Measurements from ENCODE around the gene PSEN1. TPM values are rescaled to one million over a fixed set of nuclear protein-coding genes. Genes with fewer than 3 reads are reported as not detected.

PSEN1 gene
- polyA plus RNA-seq, 2 of the 4 experiments (the other 2 are of a cell fraction) = 21.6 to 38.1 TPM

DNA sequence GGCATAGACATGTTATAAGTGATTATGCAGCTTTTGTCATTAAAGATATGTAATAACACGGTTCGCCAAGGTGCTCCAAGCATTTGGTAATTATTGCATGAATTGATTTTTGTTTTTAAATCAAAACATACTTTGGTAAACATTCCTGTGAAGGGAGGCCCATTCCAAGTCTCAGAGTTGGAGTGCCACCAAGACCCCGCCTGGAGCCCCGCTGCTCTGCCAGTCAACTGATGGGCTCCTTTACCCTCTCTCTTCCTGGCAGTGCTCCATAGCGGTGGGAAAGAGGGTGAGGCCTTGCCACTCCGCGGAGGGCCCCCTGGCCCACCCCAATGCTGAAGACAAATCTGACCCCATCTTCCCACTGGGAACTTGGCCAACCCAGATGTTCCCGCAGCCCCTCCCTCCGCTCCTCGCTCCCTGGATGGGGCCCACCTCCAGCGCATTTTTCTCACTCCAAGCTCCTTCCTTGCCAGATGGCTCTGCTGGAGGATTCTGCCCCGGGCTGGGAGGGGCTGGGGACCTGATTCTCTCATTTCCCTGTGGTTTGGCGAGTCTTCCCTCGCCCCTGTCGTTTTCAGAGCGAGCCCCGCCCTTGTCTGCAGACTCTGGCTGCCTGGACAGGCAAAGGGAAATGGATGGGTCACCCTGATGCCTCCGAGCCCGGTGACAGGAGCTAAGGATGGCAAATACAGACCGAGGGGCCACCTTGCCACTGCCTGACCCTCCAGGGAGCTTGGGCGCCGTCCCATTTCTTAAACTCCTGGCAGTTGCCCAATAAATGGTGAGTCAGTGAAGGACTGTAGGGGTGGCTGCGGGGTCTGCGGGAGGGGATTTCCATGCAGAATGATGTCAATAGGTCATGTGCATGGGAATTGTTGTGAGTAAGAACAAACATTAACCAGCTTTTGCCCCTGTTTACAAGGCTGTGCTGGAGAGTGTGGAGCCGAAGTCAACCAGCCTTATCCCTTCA lies 91.8 kb downstream of the PSEN1 start (continued):
- TF ChIP-seq ZNF302 (CRISPR knock-in tag; IDR thresholded peaks at IDR 0.05) (no peak), MAFK (IDR thresholded peaks at IDR 0.05; ENCODE audit: partially characterized antibody) (no peak), CHD2 (IDR thresholded peaks at IDR 0.05; ENCODE audit: low read length, partially characterized antibody) (no peak), ZC3H11A (IDR thresholded peaks at IDR 0.05) (no peak), SREBF2 (IDR thresholded peaks at IDR 0.05) (no peak), NPAS2 (CRISPR knock-in tag; IDR thresholded peaks at IDR 0.05; ENCODE audit: borderline replicate concordance) (no peak), HEYL (CRISPR knock-in tag; IDR thresholded peaks at IDR 0.05) (no peak), POLR2AphosphoS2 (conservative IDR thresholded peaks at IDR 0.05; ENCODE audit: low read length) (no peak), TFCP2L1 (CRISPR knock-in tag; IDR thresholded peaks at IDR 0.05) (no peak), HOXA7 (CRISPR knock-in tag; IDR thresholded peaks at IDR 0.05) (no peak), CBX8 (IDR thresholded peaks at IDR 0.05) (no peak), CHD4 (IDR thresholded peaks at IDR 0.05; ENCODE audit: borderline replicate concordance) (no peak), RCOR1 (IDR thresholded peaks at IDR 0.05; ENCODE audit: low read depth, low read length) (no peak), HOXB5 (CRISPR knock-in tag; IDR thresholded peaks at IDR 0.05) (peak; percentile 52; the same call in 1 of the 2 replicates), FOSL2 (IDR thresholded peaks at IDR 0.05) (peak; percentile 74; the same call in 1 of the 2 replicates), FOSL2 (CRISPR knock-in tag; IDR thresholded peaks at IDR 0.05) (peak; percentile 91), ZSCAN20 (CRISPR knock-in tag; IDR thresholded peaks at IDR 0.05) (no peak), RFX5 (IDR thresholded peaks at IDR 0.05) (no peak), SMC3 (IDR thresholded peaks at IDR 0.05) (0 out of 3 replicates have a peak, but pooled peaks have one; percentile 14), POLR2A (IDR thresholded peaks at IDR 0.05; ENCODE audit: low read length) (no peak), EHF (CRISPR knock-in tag; IDR thresholded peaks at IDR 0.05) (no peak), KDM5A (IDR thresholded peaks at IDR 0.05) (no peak), CEBPB (IDR thresholded peaks at IDR 0.05) (peak in 1 of 2 experiments; percentile 84; a peak in 2 of 4 replicates), GATA3 (IDR thresholded peaks at IDR 0.05; ENCODE audit: borderline replicate concordance) (peak; percentile 84), HDAC2 (IDR thresholded peaks at IDR 0.05) (no peak), JUNB (IDR thresholded peaks at IDR 0.05) (peak; percentile 83), BHLHE40 (IDR thresholded peaks at IDR 0.05; ENCODE audit: low read depth, low read length) (0 out of 2 replicates have a peak, but pooled peaks have one; percentile 35), KDM1A (IDR thresholded peaks at IDR 0.05; ENCODE audit: low read depth) (no peak), NR3C1 (IDR thresholded peaks at IDR 0.05) (no peak), CBX2 (IDR thresholded peaks at IDR 0.05; ENCODE audit: borderline replicate concordance, low read depth) (no peak), RNF2 (IDR thresholded peaks at IDR 0.05; ENCODE audit: borderline replicate concordance, low read depth) (no peak), JUN (IDR thresholded peaks at IDR 0.05) (peak; percentile 70 to 78; a peak in 3 of 5 replicates), EP300 (IDR thresholded peaks at IDR 0.05) (peak; percentile 51 to 73; a peak in 3 of 5 replicates)
- TF ChIP-seq, protein P1, sequence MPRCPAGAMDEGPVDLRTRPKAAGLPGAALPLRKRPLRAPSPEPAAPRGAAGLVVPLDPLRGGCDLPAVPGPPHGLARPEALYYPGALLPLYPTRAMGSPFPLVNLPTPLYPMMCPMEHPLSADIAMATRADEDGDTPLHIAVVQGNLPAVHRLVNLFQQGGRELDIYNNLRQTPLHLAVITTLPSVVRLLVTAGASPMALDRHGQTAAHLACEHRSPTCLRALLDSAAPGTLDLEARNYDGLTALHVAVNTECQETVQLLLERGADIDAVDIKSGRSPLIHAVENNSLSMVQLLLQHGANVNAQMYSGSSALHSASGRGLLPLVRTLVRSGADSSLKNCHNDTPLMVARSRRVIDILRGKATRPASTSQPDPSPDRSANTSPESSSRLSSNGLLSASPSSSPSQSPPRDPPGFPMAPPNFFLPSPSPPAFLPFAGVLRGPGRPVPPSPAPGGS (IDR thresholded peaks at IDR 0.05) = 0 out of 3 replicates have a peak, but pooled peaks have one; percentile 54
- TF ChIP-seq, protein P2, sequence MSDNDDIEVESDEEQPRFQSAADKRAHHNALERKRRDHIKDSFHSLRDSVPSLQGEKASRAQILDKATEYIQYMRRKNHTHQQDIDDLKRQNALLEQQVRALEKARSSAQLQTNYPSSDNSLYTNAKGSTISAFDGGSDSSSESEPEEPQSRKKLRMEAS (IDR thresholded peaks at IDR 0.05) = peak; percentile 83
- TF ChIP-seq, protein P3, sequence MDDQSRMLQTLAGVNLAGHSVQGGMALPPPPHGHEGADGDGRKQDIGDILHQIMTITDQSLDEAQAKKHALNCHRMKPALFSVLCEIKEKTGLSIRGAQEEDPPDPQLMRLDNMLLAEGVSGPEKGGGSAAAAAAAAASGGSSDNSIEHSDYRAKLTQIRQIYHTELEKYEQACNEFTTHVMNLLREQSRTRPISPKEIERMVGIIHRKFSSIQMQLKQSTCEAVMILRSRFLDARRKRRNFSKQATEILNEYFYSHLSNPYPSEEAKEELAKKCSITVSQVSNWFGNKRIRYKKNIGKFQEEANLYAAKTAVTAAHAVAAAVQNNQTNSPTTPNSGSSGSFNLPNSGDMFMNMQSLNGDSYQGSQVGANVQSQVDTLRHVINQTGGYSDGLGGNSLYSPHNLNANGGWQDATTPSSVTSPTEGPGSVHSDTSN (IDR thresholded peaks at IDR 0.05) = no peak
- TF ChIP-seq, protein P4, sequence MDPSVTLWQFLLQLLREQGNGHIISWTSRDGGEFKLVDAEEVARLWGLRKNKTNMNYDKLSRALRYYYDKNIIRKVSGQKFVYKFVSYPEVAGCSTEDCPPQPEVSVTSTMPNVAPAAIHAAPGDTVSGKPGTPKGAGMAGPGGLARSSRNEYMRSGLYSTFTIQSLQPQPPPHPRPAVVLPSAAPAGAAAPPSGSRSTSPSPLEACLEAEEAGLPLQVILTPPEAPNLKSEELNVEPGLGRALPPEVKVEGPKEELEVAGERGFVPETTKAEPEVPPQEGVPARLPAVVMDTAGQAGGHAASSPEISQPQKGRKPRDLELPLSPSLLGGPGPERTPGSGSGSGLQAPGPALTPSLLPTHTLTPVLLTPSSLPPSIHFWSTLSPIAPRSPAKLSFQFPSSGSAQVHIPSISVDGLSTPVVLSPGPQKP (IDR thresholded peaks at IDR 0.05; ENCODE audit: low read depth, low read length) = no peak
- TF ChIP-seq, protein P5, sequence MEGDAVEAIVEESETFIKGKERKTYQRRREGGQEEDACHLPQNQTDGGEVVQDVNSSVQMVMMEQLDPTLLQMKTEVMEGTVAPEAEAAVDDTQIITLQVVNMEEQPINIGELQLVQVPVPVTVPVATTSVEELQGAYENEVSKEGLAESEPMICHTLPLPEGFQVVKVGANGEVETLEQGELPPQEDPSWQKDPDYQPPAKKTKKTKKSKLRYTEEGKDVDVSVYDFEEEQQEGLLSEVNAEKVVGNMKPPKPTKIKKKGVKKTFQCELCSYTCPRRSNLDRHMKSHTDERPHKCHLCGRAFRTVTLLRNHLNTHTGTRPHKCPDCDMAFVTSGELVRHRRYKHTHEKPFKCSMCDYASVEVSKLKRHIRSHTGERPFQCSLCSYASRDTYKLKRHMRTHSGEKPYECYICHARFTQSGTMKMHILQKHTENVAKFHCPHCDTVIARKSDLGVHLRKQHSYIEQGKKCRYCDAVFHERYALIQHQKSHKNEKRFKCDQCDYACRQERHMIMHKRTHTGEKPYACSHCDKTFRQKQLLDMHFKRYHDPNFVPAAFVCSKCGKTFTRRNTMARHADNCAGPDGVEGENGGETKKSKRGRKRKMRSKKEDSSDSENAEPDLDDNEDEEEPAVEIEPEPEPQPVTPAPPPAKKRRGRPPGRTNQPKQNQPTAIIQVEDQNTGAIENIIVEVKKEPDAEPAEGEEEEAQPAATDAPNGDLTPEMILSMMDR (IDR thresholded peaks at IDR 0.05) = no peak
- TF ChIP-seq, protein P6, sequence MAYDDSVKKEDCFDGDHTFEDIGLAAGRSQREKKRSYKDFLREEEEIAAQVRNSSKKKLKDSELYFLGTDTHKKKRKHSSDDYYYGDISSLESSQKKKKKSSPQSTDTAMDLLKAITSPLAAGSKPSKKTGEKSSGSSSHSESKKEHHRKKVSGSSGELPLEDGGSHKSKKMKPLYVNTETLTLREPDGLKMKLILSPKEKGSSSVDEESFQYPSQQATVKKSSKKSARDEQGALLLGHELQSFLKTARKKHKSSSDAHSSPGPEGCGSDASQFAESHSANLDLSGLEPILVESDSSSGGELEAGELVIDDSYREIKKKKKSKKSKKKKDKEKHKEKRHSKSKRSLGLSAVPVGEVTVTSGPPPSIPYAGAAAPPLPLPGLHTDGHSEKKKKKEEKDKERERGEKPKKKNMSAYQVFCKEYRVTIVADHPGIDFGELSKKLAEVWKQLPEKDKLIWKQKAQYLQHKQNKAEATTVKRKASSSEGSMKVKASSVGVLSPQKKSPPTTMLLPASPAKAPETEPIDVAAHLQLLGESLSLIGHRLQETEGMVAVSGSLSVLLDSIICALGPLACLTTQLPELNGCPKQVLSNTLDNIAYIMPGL (CRISPR knock-in tag; IDR thresholded peaks at IDR 0.05; ENCODE audit: borderline replicate concordance) = no peak
